Jurkat, Clone E6-1 (cell line): Measurements from ENCODE around the gene LRRC8E.
"Not testable (repeated sequence)": the region's sequence is repeated elsewhere in the genome, so short reads cannot be mapped to it uniquely, and the experiment has no call there.

Experiments
- DNase-seq: peaks from one replicate; pipeline ENCODE4 v3.0.0-alpha.2; 2011; ENCODE audit warnings: low read depth, low spot score
- H3K4me3 ChIP-seq: 2 replicates; pipeline ENCODE4 v1.5.1; 2011; ENCODE audit warnings: mild to moderate bottlenecking, low read length, control low read depth, moderate library complexity

Gene LRRC8E

GRCh38 chr19:7914598-7915045 is 26.3 kb downstream of the LRRC8E start, which contains the start of gene TGFBR3L:
TGFBR3L (plus strand) TSS chr19:7914830.
- no peak for DNase-seq
- peak within 1 kb of the TSS; percentile 54 for H3K4me3 ChIP-seq

- peak overlapping the region; percentile 54 for H3K4me3 ChIP-seq
- DNase-seq: no peak
Observed at GRCh38 chr19:7915250-7916102, 27.2 kb downstream of the LRRC8E start.

- peak overlapping the region; percentile 54 for H3K4me3 ChIP-seq
- DNase-seq: peak; percentile 41
Observed at GRCh38 chr19:7916103-7916954, 28.0 kb downstream of the LRRC8E start.

- 0 out of 2 replicates have a peak overlapping the region, but pooled peaks have one; percentile 23 for H3K4me3 ChIP-seq
- no peak for DNase-seq
Observed at GRCh38 chr19:7916955-7917266, 28.6 kb downstream of the LRRC8E start.

GRCh38 chr19:7917267-7918061 is 29.2 kb downstream of the LRRC8E start:
- DNase-seq: no peak
- H3K4me3 ChIP-seq: no peak overlapping the region

GRCh38 chr19:7918062-7918614 is 29.8 kb downstream of the LRRC8E start:
- not testable (repeated sequence) for DNase-seq, H3K4me3 ChIP-seq

GRCh38 chr19:7918615-7919421 is 30.5 kb downstream of the LRRC8E start:
- H3K4me3 ChIP-seq: no peak overlapping the region
- no peak for DNase-seq

- peak; percentile 93 for DNase-seq
Observed at GRCh38 chr19:7919610-7920518, 31.6 kb downstream of the LRRC8E start, which contains the start of gene SNAPC2. SNAPC2 (plus strand) TSS chr19:7920338; CDS start chr19:7920367, 29 bp downstream.

GRCh38 chr19:7920519-7921301 is 32.4 kb downstream of the LRRC8E start:
- DNase-seq: peak; percentile 89
- peak overlapping the region; percentile 67 for H3K4me3 ChIP-seq

More at GRCh38 chr19:7919610-7920518, 31.6 kb downstream of the LRRC8E start, which contains the start of gene SNAPC2:
- peak within 1 kb of the TSS; percentile 67 for H3K4me3 ChIP-seq

GRCh38 chr19:7921302-7921966 is 33.1 kb downstream of the LRRC8E start:
- no peak for DNase-seq
- peak overlapping the region; percentile 55 for H3K4me3 ChIP-seq

- no peak for DNase-seq
- H3K4me3 ChIP-seq: no peak overlapping the region
Observed at GRCh38 chr19:7921967-7922835, 33.9 kb downstream of the LRRC8E start.

- no peak for DNase-seq
- H3K4me3 ChIP-seq: no peak overlapping the region
Observed at GRCh38 chr19:7922836-7923195, 34.5 kb downstream of the LRRC8E start.

- DNase-seq: no peak
- no peak overlapping the region for H3K4me3 ChIP-seq
Observed at GRCh38 chr19:7923295-7924191, 35.2 kb downstream of the LRRC8E start.

- no peak overlapping the region for H3K4me3 ChIP-seq
- no peak for DNase-seq
Observed at GRCh38 chr19:7924241-7924640, 35.9 kb downstream of the LRRC8E start.
